HG03571 (cell line): ENCODE data around the gene SLC39A7.
"Not testable (repeated sequence)": the region's sequence is repeated elsewhere in the genome, so short reads cannot be mapped to it uniquely, and the experiment has no call there.

Experiments
- ATAC-seq: cut with Tn5 transposase; IDR thresholded peaks from one replicate; pipeline ENCODE4 v1.9.1; 2021; ENCODE audit not compliant: unreplicated experiment

The SLC39A7 gene

GRCh38 chr6:33226503-33227120 lies 25.9 kb downstream of the SLC39A7 start:
- not testable (repeated sequence) for ATAC-seq

DNA sequence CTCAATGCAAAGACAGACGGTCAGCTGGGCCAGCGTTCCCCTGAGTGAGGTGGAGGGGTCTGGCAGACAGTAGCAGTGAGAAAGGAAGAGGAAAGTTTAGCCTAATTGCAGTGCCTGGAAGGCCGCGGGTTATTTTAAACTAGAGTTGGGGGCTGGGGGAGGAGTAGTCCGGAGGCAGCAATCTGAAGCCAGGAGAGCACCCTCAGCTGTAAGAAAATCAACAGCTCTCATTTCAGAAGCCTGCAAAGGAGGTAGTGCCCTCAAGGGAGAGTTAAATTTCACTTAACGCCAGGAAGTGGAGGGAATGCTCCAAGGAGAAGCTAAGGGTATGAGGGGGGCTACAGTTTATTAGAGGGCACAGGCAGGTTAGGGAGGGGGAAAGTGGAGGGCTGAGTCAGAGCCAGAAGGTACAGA lies 34.6 kb downstream of the SLC39A7 start:
- no peak for ATAC-seq

GRCh38 chr6:33236328-33236727 lies 35.7 kb downstream of the SLC39A7 start:
- no peak for ATAC-seq

GRCh38 chr6:33236852-33237251 lies 36.2 kb downstream of the SLC39A7 start:
- no peak for ATAC-seq

- ATAC-seq: no peak
Observed at GRCh38 chr6:33237741-33238140, 37.1 kb downstream of the SLC39A7 start.

GRCh38 chr6:33241968-33242367 lies 41.3 kb downstream of the SLC39A7 start:
- no peak for ATAC-seq

GRCh38 chr6:33243476-33243875 lies 42.8 kb downstream of the SLC39A7 start:
- ATAC-seq: no peak

DNA sequence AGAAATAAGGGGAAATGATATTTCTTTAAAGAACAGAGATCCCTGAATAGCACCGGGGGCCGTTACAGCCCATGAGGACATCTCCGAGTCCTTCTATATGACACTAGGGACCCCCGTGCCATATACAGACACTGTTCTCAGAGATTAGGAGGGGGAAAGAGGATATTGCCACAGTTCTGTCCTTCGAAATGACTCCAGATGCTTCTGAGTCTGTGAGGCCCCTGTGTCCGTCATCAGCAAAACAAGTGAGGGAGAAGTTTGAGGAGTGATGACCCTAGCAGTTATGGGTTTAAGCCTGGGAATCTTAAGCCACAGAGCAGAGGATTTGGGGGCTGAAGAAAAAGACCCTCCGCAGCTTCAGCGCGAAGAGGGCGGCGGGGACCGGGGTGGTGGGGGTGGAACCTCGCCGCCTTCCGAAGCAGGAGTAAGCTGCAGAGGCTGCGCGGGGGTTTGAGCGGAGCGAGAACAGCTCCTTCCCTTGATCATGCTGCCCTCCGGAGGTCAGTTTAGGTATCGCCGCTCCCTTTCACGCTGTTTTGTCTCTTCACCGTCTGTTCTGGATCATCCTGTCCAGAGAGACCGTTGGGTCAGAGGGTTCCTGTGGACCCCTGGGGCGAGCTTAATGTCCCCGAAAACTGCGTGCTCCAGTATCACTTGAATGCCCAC lies 47.4 kb downstream of the SLC39A7 start:
- peak; percentile 46 for ATAC-seq

- no peak for ATAC-seq
Observed at GRCh38 chr6:33248643-33248931, 47.9 kb downstream of the SLC39A7 start.

DNA sequence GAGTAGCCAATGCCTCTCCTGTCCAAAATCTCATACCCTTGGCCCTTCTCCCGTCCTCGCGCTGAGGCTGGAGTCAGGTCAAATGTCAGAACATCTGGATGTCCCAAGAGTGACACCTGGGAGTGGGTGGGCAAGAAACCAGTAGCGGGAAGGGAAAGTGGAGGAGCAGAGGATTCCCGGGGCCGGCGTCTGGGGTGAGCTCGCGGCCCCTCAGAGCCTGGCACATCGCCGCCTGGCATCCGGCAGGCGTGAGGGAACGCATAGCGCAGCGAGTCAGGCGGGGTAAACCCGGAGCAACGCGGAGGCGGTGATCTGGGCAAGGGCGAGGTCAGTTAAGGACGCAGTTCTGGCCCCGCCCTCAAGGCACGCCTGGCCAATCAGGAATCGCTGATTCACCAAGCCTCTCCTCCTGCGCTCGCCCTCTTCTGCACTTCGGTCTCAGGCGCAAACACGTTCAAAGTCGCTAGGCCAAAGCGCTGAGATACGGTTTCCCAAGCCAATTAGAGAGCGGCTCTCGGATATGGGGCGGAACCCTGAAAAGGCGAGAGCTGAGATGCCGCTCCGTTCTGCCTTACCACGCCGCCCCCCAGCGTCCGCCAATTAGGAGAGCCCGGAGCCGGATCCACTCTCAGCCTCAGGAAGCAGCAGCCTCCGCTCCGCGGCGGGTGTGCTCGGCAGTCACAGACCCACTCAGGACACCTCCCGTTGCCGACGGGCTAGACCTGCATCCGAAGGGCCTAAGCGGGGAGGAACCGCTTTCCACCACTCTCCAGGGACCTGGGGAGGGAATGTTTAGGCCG lies 48.5 kb downstream of the SLC39A7 start:
- ATAC-seq: peak; percentile 84

- ATAC-seq: no peak
Observed at GRCh38 chr6:33249732-33250630, 49.3 kb downstream of the SLC39A7 start.

DNA sequence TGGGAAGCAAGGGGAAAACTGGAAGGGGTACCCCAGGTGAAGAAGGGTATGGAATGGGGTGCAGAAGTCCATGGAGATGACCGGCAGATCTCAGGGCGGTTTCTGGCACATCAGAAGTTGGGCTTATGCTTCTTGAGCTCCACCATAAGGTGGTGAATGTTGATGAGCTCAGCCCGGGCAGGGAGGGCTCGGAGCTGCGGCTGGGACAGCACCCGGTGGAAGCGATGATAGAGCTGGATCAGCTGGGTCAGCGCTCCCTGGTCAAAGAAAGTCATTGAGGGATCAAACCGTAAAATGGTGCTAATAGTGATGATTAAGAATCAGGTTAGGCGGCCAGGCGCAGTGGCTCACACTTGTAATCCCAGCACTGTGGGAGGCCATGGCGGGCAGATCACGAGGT lies 50.1 kb downstream of the SLC39A7 start:
- ATAC-seq: no peak

DNA sequence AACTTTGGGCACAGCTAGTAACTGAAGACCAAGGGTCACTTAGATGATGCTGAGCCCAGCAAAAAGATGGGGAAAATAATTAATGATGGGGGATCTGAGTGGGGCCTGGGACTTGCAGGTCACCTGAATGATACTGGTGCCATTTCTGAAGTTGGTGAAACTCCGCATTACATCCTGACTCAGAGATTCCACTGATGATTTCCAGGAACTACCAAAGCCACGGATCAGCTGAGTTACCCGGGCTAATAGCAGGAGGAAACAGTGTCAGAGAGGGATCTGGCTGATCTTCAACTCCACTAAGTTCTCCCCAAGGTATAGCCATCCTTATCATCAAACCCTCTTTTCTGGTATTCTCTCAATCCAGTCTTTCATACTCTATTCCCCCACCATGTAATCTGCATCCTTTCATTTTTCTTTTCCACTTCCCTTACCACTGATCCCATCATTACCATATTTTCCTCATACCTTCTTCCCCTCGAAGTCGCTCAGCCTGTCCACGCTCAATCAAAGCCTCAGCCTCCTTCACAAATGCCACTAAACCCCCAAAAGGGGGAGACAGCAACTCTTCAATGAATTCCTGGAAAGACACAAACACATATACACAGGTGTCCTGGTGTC lies 50.8 kb downstream of the SLC39A7 start:
- no peak for ATAC-seq

DNA sequence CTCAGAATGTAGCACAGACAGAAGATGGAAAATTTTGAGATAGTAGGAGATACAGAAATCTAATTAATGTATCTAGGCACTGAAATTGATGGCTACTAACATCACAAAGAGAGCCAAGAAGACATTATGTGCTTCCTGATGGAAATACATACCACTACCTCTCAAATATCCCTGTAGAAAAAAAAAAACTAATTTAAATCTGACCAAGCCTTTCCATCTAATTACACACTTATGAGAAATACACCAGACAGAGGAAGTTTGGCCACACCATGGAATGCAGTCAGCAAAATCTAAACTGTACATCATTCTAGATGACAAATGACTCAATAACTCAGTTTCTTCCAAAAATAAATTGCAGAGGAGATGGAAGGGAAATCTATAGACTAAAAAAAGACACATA lies 52.1 kb downstream of the SLC39A7 start:
- no peak for ATAC-seq
